ENCODE measurements around the gene CAMK2G.
"Not testable (repeated sequence)": the region's sequence is repeated elsewhere in the genome, so short reads cannot be mapped to it uniquely, and the experiment has no call there.

The CAMK2G gene

DNA sequence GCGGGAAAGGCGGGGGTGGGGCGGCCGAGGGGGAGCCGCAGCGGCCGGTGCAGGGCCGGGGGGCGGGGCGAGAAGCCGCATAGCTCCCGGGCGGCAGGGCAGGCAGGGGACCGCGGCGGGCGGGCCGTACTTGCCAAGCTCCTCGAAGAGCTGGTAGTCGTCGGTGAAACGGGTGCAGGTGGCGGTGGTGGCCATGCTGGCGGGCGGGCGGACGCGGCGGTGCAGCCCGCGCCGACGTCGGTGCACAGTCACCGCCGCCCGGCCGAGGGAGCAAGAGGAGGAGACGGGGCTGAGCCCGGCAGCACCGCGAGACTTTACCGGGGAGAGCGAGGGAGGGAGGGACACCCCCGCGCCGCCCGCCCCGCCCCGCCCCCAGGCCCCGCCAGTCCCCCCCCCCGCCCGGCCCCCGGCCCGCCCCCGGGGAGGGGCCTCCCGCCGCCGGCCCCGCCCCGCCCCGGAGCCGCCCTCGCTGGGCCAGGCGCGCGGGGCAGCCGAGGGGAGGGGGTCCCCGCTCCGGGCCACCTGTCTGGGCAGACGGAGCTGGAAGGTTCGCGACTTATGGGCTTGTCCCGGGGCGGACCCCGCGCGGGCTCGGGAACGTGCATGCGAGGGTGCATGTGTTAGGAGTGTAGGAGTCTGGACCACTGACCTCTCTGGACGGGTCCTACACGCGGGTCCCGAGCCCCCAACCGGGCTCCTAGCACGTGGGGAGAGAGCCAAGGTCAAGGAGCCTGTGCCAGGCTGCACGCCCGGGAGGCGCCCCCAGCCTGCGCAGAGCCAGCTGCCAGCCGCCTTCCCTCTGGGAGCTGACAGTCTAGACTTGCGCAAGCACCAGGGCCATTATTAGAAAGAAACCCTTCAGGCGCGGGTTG, at the start of gene CAMK2G:
TSS of gene CAMK2G (minus strand) at position 289 of the 872 bp plus-strand sequence. CDS start at position 195, 94 bp downstream.
- no peak for FAIRE-seq

DNA sequence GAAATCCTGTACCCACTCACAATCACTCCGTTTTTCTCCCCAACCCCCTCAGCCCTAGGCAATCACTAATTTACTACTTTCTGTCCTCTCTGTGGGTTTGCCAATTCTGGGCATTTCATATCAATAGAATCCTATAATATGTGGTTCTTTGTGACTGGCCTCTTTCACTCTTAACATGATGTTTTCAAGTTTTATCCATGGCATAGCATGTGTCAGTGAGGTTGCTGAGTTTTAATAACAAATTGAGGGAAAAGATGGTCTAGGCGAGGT, 48.4 kb upstream of the CAMK2G start:
- FAIRE-seq, result no peak

DNA sequence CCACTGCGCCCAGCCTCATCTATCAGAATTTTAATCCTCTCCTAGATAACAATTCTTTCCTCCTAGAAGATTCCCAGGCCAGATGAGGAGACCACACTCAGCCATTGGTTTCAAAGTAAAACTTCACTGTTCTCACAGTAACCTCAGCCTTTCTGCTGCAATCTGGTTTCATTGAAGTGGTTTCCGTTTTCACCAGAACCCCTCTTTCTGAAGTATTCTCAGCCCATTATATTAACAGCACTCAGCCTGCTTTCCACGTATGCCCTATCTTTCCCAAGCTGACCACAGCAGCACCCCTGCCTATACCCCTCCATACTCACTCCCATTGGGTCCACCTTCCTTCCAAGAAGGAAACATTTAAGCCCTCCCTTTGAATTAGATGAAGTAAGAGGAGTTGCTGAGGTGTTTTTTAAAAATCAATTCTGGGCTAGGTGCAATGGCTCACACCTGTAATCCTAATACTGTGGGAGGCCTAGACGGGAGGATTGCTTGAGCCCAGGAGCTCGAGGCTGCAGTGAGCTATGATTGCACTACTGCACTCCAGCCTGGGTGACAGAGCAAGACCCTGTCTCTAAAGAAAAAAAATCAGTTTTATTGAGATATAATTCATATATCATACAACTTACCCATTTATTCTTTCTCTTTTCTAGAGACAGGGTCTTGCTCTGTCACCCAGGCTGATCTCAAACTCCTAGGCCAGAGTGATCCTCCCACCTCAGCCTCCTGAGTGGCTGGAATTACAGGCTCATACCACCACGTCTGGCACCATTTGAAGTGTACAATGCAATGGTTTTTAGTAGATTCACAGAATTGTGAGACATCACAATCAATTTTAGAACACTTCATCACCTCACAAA, 47.9 kb upstream of the CAMK2G start:
- no peak for FAIRE-seq

DNA sequence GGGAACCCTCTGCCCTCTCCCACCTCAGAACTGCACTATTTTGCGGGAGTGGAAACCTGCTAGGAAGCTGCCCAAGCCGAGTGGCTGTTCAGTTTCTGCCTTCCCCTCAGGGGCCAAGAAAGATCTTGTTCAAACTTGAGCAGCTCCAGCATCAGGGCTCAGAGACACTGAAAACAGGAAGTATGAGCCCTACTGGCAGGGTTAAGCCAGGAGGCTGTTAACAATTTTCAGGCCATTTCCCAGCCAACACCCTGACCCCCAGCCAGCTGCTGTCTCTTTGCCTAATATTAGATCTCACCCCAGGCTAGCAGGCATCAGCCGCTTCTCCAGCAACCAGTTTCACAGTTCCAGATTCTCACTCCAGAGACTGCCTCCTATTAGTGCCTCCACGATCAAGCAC, 45.7 kb upstream of the CAMK2G start:
- no peak for FAIRE-seq

DNA sequence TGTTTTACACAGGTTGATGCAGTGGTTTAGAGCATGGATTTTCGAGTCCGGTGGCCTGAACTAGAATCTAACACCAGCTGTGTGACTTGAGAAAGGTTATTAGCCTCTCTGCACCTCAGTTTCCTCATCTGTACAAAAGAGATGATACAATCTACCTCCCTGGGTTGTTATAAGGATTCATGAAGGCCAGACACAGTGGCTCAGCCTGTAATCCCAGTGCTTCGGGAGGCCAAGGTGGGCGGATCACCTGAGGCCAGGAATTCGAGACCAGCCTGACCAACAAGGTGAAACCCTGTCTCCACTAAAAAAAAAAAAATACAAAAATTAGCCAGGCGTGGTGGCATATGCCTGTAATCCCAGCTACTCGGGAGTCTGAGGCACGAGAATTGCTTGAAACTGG, 45.1 kb upstream of the CAMK2G start:
- FAIRE-seq, result not testable (repeated sequence)

DNA sequence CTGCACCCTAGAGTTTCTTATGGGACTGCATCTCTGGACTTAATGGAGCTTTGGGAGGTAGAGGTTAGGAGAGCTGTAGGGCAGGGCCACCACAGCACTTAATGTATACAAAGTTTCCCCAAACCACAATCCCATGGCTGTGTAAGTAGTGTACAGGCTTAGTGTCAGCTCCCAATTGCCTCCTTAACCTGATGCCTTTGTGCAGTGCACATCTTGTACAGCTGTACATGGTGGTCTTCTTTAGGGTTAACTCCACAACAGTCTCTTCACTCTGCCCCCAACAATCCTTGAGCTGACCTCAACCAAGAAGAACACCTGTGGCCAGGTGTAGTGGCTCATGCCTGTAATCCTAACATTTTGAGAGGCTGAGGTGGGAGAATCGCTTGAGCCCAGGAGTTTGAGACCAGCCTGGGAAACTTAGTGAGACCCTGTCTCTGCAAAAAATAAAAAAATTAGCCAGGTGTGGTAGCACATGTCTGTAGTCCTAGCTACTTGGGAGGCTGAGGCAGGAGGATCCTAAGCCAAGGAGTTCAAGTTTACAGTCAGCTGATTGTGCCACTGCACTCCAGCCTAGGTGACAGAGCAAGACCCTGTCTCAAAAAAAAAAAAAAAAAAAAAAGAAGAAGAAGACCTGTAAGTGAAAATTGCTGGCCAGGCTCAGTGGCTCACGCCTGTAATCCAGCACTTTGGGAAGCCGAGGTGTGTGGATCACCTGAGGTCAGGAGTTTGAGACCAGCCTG, 43.4 kb upstream of the CAMK2G start:
- no peak for FAIRE-seq

DNA sequence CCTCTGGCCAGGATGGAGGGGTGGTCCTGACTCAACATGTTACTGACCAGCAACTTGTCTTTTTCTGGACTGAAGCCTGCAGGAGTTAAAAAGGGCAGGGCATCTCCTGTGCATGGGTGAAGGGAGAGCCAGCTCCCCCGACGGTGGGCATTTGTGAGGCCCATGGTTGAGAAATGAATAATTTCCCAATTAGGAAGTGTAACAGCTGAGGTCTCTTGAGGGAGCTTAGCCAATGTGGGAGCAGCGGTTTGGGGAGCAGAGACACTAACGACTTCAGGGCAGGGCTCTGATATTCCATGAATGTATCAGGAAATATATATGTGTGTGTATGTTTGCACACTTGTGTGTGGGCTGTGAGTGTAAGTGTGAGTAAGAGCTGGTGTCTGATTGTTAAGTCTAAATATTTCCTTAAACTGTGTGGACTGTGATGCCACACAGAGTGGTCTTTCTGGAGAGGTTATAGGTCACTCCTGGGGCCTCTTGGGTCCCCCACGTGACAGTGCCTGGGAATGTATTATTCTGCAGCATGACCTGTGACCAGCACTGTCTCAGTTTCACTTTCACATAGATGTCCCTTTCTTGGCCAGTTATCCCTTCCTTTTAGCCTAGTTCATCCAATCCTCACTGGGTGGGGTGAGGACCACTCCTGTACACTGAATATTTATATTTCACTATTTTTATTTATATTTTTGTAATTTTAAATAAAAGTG, 42.6 kb upstream of the CAMK2G start:
- FAIRE-seq, result no peak

DNA sequence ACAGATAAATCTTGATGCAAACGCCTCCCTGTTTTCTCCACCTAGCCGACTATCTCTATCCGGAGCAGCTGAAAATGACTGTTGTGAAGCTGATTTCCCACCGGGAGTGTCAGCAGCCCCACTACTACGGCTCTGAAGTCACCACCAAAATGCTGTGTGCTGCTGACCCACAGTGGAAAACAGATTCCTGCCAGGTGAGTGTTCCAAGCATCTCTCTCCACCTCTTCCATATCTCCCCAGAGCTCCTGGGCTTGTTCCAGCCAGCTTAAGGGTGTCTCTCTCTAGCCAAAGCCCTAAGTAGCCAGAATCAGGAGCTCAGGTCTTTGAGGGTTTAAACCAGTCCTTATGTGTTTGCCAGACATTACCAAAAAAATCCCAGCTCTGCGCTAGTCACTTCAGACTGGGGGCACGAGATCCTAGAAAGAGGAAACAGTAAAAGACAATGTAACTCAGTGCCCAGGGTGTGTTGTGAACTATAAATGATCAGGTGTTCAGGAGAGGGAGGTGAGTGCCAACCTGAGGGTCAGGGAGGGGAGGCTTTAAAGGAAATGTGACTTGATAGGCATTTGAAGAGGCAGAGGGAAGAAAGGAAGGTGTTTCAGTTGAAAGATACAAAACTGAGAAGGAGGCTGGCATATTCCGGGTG, 41.0 kb upstream of the CAMK2G start:
- FAIRE-seq, result no peak

DNA sequence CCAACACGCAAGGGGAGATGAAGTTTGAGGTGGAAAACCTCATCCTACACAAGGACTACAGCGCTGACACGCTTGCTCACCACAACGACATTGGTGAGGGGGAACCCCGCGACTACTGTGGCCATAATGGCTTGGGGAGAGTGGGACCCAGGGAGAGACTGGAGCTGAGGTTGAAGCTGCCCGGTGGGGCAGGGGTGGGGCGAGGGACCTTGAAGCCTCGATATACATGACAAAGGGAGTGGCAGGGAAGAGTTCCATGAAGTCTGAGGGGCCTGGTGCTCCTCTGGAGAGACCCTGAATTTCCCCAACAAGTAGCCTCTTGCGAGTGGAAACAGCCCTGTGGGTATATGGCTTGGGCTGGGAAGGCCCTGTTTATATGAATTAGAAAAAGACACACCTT, 39.7 kb upstream of the CAMK2G start:
- FAIRE-seq, result no peak

DNA sequence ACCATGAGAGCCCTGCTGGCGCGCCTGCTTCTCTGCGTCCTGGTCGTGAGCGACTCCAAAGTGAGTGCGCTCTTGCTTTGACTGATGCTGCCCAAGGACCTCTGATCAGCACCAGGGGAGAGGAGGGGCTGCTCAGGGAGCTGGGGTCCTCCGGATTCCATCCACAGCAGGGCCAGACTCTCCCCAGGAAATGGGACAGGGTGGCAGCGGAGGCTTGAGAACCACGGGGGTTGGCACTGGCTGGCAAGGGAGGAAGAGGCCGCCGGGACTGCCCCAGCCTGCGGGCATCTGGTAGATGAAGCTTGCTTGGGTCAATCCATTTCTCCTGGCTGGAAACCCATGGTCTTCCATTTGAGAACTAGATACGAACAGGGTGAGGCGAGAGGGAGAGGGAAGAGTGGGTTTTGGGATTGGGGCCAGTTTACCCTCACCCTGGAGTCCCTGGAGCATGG, 37.2 kb upstream of the CAMK2G start:
- no peak for FAIRE-seq

DNA sequence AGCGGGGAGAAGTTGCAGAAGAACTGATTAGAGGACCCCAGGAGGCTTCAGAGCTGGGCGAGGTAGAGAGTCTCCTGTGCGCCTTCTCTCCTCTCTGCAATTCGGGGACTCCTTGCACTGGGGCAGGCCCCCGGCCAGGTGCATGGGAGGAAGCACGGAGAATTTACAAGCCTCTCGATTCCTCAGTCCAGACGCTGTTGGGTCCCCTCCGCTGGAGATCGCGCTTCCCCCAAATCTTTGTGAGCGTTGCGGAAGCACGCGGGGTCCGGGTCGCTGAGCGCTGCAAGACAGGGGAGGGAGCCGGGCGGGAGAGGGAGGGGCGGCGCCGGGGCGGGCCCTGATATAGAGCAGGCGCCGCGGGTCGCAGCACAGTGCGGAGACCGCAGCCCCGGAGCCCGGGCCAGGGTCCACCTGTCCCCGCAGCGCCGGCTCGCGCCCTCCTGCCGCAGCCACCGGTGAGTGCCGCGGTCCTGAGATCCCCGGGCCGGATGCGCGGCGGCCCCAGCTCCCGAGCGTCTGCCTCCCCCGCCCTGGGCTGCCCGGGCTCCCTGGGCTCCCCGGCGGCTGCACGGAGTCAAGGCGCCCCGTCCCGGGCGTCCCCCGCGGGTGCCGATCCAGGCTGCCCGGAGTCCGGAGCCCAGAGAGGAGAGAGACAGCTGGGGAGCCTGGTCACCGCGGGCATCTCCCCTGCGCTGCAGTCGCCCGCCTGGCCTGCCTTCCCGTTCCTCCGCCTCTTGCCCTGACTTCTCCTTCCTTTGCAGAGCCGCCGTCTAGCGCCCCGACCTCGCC, 36.6 kb upstream of the CAMK2G start, which contains the start of gene PLAU:
TSS of gene PLAU (plus strand) at position 369 of the 789 bp plus-strand sequence. CDS start 424 bp downstream, outside the sequence.
- FAIRE-seq, result no peak

DNA sequence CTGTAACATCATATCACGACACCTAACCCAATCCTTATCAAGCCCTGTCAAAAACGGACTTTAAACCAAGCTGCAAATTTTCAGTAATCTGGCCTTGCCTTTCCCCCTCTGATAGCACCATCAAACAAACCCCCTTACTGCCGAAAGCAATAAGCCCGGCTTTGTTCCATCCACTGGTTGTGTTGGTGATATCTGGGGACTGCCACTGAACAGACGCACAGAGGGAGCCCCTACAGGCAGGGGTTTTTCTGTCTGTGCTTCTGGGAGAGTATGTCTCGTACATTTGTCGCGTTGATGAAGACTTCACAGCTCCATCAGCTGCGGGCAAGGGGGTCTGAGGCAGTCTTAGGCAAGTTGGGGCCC, 36.0 kb upstream of the CAMK2G start:
- FAIRE-seq, result no peak

DNA sequence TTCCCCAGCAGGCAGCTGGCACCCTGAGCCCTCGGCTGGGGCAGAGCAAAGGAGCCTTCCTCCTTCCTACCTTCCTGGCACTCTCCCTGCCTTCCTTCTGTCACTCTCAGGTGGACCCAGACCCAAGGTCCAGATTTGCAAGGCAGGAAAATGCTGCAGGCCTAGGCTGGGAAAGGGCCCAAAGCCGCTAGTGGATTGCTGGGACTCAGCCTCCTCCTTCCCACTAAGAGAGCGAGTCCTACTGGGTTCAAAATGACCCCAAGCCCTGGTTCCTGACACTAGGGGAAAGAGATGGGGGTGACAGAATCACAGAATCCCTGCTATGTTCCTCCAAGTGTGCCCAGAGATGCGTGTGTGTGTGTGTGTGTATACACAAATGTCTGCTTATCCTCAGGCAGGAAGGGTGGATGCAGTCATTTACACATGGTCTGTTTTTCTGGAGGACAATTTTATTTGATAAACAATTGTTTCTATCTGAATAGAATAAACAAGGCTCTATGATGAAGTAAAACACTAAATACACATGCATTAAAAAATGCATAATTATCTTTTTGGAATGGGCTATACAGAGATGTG, 35.3 kb upstream of the CAMK2G start:
- FAIRE-seq, result no peak

DNA sequence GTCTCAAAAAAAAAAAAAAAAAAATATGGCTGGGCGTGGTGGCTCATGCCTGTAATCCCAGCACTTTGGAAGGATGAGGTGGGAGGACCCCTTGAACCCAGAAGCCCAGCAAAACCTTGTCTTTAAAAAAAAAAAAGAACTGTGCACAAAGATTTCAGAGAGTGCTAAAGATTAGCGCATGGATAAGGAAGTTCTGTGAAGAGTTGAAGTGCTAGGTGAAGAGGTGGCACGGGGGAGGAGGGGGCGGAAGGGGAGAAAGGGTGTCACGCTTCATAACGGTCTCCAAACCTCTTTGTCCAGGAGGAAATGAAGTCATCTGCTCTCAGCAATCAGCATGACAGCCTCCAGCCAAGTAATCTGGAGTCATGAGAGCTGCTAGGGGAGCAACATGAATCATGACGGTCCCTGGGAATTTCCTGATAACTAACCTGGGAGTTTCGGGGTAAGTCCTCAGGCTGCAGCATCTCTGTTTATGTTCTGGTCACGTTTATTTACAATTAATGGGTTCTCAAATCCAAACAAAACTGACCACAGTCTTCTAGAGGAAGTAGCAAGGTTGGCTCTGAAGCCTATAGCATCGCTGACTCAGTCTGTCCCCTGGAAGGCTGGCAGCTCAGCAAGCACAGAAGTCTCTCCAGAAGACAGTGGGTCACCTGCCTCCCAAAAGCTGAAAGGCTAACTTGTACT, 34.6 kb upstream of the CAMK2G start:
- peak; percentile 68 for FAIRE-seq

DNA sequence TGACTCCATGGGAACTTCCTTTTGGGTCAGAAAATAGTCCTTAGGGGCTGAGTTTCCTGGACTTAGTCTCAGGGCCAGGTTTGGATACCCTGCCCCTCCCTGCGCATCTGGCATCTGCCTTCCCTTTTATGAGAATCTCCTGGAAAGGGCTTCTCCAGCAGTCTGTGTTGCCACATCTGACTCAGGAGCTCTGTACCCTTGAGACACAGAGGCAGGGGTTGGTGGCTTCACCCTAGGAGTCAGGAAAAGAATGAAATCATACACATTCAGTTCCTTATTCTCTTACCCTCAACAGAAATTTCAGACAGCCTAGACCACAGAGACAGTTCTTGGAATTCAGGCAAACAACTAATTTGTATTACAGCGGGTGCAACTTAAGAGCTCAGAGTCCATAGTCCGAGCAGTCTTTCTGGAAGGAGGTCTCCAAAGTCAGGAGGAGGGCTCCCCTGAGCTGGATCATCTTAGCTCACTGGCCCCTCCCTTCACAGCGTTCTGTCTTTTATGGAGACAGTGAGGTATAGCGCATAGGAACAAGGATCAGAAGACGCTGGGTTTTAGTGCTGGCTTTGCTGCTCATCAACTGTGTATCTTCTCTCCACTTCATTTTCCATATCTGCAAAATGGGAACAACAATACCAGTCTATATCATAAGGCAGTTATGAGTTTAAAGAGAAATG, 33.6 kb upstream of the CAMK2G start:
- no peak for FAIRE-seq

DNA sequence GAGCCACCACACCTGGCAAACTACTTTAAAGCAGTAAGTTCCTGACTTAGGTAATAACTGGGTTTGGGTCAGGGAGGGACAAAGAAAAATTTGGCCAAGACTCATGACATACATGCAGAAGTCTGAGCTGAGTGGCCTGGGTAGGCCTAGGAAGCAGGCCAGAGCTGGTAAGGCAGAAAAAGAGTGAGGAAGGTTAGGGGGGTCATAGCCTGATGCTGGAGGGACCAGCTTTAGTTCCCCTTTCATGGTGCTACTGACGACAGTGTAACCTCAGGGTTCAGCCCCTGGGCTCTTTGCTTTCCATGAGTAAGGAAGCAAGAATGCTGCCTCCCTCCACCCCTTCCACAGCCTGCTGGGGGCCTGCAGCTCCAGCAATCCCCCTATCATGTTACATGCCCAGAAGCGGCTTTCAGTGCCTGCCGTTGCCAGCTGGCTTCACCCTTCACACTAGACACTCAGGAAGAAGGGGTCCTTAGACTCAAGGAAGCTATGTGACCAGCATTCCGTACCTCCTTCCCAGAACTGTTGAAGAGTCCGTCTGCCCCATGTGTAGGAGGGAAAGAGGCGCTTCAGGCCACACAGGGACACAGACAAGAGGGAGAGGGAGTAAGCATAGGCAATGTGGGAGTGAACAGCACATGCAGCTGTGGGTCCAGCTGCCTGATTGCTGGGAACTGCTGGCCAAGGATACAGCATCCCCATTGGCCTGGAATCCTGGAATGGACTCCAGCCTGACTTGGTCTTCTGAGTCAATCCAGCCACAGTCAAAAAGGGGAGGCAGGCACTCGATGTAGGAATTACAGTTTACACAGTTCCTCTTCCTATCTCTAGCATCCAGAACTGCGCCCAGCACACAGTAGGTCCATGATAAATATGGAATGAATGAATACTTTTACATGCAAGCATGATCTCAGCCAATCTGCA, 32.4 kb upstream of the CAMK2G start:
- FAIRE-seq, result no peak

DNA sequence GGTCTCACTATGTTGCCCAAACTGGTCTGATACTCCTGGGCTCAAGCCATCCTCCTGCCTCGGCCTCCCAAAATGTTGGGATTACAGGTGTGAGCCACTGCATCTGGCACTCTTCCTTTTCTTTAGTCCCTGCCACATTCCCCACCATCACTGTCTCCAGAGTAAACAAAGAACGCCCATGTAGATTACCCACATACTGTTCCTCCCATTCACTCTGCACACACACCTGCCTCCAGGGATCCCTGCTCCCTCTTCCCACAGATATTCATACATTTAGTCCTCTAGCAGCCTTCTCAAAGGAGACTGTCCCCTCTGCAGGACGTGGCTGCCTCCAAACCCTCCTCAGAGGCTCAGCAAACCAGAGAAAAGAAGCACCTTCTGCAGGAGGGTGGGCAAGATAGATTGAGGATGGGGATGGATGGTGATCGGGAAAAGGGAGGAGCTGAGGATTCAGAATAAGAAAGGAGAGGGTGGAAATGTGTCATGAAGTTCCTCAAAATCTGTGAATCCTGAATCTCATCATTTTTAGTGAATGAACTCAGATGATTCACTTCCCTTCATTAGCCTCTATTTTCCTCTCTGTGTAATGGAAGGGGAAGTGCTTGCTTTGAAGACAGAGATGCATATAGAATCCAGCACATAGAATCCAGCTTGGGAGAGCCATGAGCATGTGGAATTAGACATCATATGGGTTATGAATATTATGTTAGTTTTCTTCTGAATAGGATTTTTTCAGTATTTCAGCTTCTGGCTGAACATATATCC, 31.1 kb upstream of the CAMK2G start:
- no peak for FAIRE-seq

DNA sequence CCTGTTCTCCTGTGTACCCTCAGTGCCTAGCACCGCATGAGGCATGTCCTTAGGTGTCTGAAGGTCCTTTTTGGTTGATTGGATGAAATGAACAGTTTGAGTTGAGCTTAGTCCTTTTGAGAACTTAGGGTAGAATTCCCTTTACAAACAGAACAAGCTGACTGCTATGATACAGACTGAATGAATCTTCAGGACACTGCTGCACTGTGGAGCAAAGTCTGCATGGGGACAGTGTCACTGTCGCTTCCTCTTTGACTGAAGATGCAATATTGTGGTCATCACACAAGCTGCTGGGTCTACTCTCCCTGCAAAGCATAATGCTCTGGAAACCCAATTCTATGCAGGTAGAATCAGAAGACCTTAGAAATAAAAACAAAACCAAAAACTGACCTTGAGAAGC, 28.0 kb upstream of the CAMK2G start:
- FAIRE-seq, result no peak

All from TTC549 (cell line).